HCT116 (cell line): ENCODE results near the gene SP100. TPM values are rescaled to one million over a fixed set of nuclear protein-coding genes. Genes with fewer than 3 reads are reported as not detected.
"Not testable (repeated sequence)": the region's sequence is repeated elsewhere in the genome, so short reads cannot be mapped to it uniquely, and the experiment has no call there.

Experiments
- ATAC-seq: fragments of 200-7000 bp; cut with Tn5 transposase; 2 replicates; pipeline ENCODE4 v1.9.1; 2020; ENCODE audit warnings: mild to moderate bottlenecking, moderate library complexity
- BruUV-seq: library from RNA; stranded (reverse); fragments of 400-500 nt; replicated peaks from 2 replicates; lab custom pipeline; 2021; lab: Mats Ljungman, UMichigan
- CTCF ChIA-PET: fragments of 300-600 bp; sonication (Branson Sonifier 250); formaldehyde crosslinking; loops from one replicate; lab custom pipeline; 2021; ENCODE audit warnings: antibody characterized with exemption; lab: Charles Lee
- POLR2A ChIA-PET: fragments of 300-600, 350-600 bp; sonication (Branson Sonifier 250); formaldehyde crosslinking; loops from one replicate; lab custom pipeline; 2021; ENCODE audit warnings: antibody characterized with exemption; lab: Charles Lee
- RAD21 ChIA-PET, 2 experiments: fragments of 300-600 bp; sonication (Branson Sonifier 250); formaldehyde crosslinking; loops; one replicate each; lab custom pipeline; 2023; ENCODE audit warnings: low total read pairs in 2 of 2; ENCODE audit not compliant: uncharacterized antibody in 2 of 2, unreplicated experiment in 2 of 2, low non-redundant PET in 1 of 2; lab: Charles Lee
- DNase-seq: peaks from one replicate; pipeline ENCODE4 v3.0.0-alpha.2; 2010; ENCODE audit warnings: low read depth, low spot score
- H2AFZ ChIP-seq: fragments of 200-600 bp; shearing (Covaris generic), sonication (generic); 2 replicates; pipeline ENCODE4 v1.6.1; 2017; ENCODE audit warnings: low read depth, mixed run types, mixed read lengths, antibody characterized with exemption, low read length; ENCODE audit not compliant: poor library complexity, severe bottlenecking
- H3K27ac ChIP-seq: 2 replicates; pipeline ENCODE4 v1.5.1; 2012; ENCODE audit warnings: low read depth, low read length
- H3K27me3 ChIP-seq: fragments of 200-600 bp; sonication (generic); 2 replicates; pipeline ENCODE4 v1.6.1; 2016; ENCODE audit warnings: mixed run types, low read length, mixed read lengths; ENCODE audit not compliant: insufficient read depth
- H3K36me3 ChIP-seq, 2 experiments: fragments of 200-500 bp in 1 of 2; fragments of 200-600 bp in 1 of 2; sonication (Bioruptor generic) in 1 of 2; sonication (generic) in 1 of 2; 2 replicates each; pipeline versions ENCODE4 v1.5.1 to v1.6.1; 2014 to 2016; ENCODE audit warnings: low read length in 2 of 2, inconsistent platforms in 1 of 2, mixed read lengths in 1 of 2, mixed run types in 1 of 2; ENCODE audit not compliant: insufficient read depth in 2 of 2, control insufficient read depth in 1 of 2
- H3K4me1 ChIP-seq, 2 experiments: fragments of 200-600 bp in 1 of 2; sonication (generic) in 1 of 2; 2 replicates each; pipeline versions ENCODE4 v1.5.1 to v1.6.1; 2012 to 2017; ENCODE audit warnings: low read length in 2 of 2, inconsistent platforms in 1 of 2, mild to moderate bottlenecking in 1 of 2, mixed read lengths in 1 of 2, mixed run types in 1 of 2, moderate library complexity in 1 of 2; ENCODE audit not compliant: insufficient read depth in 2 of 2, control insufficient read depth in 1 of 2
- H3K4me2 ChIP-seq: fragments of 200-600 bp; sonication (generic); 2 replicates; pipeline ENCODE4 v1.6.1; 2017; ENCODE audit warnings: mixed run types, low read length, mixed read lengths
- H3K4me3 ChIP-seq, 2 experiments: fragments of 200-600 bp in 1 of 2; sonication (generic) in 1 of 2; replicated peaks in 1 of 2; 2 replicates each; pipeline ENCODE4 v1.5.1; 2011 to 2016; ENCODE audit warnings: low read length in 2 of 2, control low read depth in 1 of 2, low read depth in 1 of 2, mild to moderate bottlenecking in 1 of 2, mixed read lengths in 1 of 2, mixed run types in 1 of 2
- H3K79me2 ChIP-seq: fragments of 200-600 bp; sonication (generic); 2 replicates; pipeline ENCODE4 v1.6.1; 2017; ENCODE audit warnings: mild to moderate bottlenecking, mixed run types, low read length, moderate library complexity, mixed read lengths; ENCODE audit not compliant: insufficient read depth
- H3K9ac ChIP-seq: fragments of 200-600 bp; sonication (generic); 2 replicates; pipeline ENCODE4 v1.6.1; 2016; ENCODE audit warnings: low read length, mixed read lengths
- H3K9me2 ChIP-seq: fragments of 200-600 bp; sonication (generic), shearing (Covaris generic); 2 replicates; pipeline ENCODE4 v1.6.1; 2017; ENCODE audit warnings: mixed run types, mild to moderate bottlenecking, moderate library complexity; ENCODE audit not compliant: insufficient read depth
- H3K9me3 ChIP-seq, 2 experiments: fragments of 200-500 bp in 1 of 2; fragments of 200-600 bp in 1 of 2; sonication (Bioruptor generic) in 1 of 2; sonication (generic) in 1 of 2; 2 replicates each; pipeline ENCODE4 v1.6.1; 2014 to 2017; ENCODE audit warnings: low read length in 2 of 2, mixed read lengths in 2 of 2, inconsistent platforms in 1 of 2, low read depth in 1 of 2, mild to moderate bottlenecking in 1 of 2, mixed run types in 1 of 2, moderate library complexity in 1 of 2; ENCODE audit not compliant: control insufficient read depth in 1 of 2, insufficient read depth in 1 of 2
- H4K20me1 ChIP-seq: fragments of 200-600 bp; sonication (generic), shearing (Covaris generic); 2 replicates; pipeline ENCODE4 v1.6.1; 2017; ENCODE audit warnings: mixed run types, mild to moderate bottlenecking, moderate library complexity; ENCODE audit not compliant: insufficient read depth
- ELF1 ChIP-seq: IDR thresholded peaks from 2 replicates; pipeline ENCODE4 v1.6.1; 2012; ENCODE audit warnings: low read depth, borderline replicate concordance
- JUND ChIP-seq: IDR thresholded peaks from 2 replicates; pipeline ENCODE4 v1.6.1; 2012
- POLR2A ChIP-seq: IDR thresholded peaks from 2 replicates; pipeline ENCODE4 v1.7.0; 2011; ENCODE audit warnings: borderline replicate concordance; ENCODE audit not compliant: insufficient read depth, insufficient read length; ENCODE audit errors: extremely low read depth
- POLR2AphosphoS5 ChIP-seq: IDR thresholded peaks from 2 replicates; pipeline ENCODE4 v1.6.1; 2011; ENCODE audit warnings: mild to moderate bottlenecking, low read depth, low read length, moderate library complexity
- RAD21 ChIP-seq: IDR thresholded peaks from 2 replicates; pipeline ENCODE4 v1.6.1; 2012; ENCODE audit warnings: low read depth, mild to moderate bottlenecking
- ZFX ChIP-seq: fragments of 450-650 bp; IDR thresholded peaks from 2 replicates; pipeline ENCODE4 v1.6.1; 2017
- intact Hi-C: fragments of 100-400 bp; cut with micrococcal nuclease; formaldehyde crosslinking; loops from 2 replicates; pipeline ENCODE4 v1.10.0; 2022
- total RNA-seq: library from RNA; stranded (reverse); gene quantifications from one replicate; pipeline ENCODE4 v1.2.1, GENCODE V29; 2021; ENCODE audit not compliant: unreplicated experiment
- TF ChIP-seq, protein P1 (sequence below): IDR thresholded peaks from 2 replicates; pipeline ENCODE4 v1.6.1; 2012
- TF ChIP-seq, protein P2 (sequence below): IDR thresholded peaks from 2 replicates; pipeline ENCODE4 v1.6.1; 2011; ENCODE audit warnings: mild to moderate bottlenecking, low read length, moderate library complexity; ENCODE audit not compliant: insufficient replicate concordance; ENCODE audit errors: extremely low read depth

Gene SP100
- total RNA-seq, 1 experiment from 2014 or later, result 48.1 TPM

DNA sequence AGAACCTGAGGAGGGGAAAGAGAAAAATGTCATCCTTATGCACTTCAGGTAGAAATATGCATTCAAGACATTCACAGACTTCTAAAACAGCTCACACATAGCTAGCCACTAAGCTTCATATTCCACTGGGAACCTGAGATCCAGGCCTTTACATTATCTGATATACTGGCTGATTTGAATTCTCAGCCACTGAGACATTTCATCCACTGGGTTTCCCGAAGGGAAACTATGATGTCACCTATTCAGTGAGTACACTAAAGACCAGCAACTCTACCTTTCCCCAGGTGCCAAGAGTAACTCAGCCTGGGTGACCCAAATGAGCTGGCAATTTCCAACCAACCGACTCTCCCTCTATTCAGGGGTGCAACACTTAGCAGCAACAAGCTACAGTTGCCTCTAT lies 21.7 kb upstream of the SP100 start (continued):
- TF ChIP-seq POLR2A, result no peak
- TF ChIP-seq RAD21, result no peak
- TF ChIP-seq ZFX, result no peak
- no peak for TF ChIP-seq POLR2AphosphoS5
- TF ChIP-seq JUND, result no peak
- TF ChIP-seq, protein P1, sequence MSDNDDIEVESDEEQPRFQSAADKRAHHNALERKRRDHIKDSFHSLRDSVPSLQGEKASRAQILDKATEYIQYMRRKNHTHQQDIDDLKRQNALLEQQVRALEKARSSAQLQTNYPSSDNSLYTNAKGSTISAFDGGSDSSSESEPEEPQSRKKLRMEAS, result no peak
- no peak for TF ChIP-seq ELF1
- TF ChIP-seq, protein P2, sequence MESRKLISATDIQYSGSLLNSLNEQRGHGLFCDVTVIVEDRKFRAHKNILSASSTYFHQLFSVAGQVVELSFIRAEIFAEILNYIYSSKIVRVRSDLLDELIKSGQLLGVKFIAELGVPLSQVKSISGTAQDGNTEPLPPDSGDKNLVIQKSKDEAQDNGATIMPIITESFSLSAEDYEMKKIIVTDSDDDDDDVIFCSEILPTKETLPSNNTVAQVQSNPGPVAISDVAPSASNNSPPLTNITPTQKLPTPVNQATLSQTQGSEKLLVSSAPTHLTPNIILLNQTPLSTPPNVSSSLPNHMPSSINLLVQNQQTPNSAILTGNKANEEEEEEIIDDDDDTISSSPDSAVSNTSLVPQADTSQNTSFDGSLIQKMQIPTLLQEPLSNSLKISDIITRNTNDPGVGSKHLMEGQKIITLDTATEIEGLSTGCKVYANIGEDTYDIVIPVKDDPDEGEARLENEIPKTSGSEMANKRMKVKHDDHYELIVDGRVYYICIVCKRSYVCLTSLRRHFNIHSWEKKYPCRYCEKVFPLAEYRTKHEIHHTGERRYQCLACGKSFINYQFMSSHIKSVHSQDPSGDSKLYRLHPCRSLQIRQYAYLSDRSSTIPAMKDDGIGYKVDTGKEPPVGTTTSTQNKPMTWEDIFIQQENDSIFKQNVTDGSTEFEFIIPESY, result no peak

DNA sequence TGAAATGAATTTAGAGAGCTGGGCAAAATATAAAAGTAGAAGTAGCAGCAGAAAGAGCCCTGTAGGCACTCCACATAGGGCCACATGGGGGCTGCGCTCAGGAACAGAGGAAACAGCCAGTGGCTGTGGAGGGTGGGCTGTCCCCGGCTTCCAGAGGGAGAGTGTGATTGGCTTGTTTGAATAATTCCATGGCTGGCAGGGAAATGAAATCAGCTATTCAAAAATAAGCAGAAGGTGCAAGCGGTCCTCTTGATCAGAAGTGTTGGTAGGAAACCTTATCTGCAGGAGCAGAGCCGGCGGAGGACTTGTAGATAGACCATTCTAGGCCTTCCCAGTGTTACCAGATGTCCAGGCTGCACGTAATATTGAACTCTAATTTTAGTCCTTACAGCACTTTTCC lies 17.3 kb upstream of the SP100 start:
- H3K9me3 ChIP-seq, RAD21 ChIA-PET, BruUV-seq, POLR2A ChIA-PET, ATAC-seq, H3K36me3 ChIP-seq, H3K79me2 ChIP-seq, H3K4me2 ChIP-seq, H3K4me1 ChIP-seq, intact Hi-C loops, H3K9ac ChIP-seq, H3K9me2 ChIP-seq, H3K4me3 ChIP-seq, H3K27ac ChIP-seq, DNase-seq, CTCF ChIA-PET, H3K27me3 ChIP-seq, H4K20me1 ChIP-seq, H2AFZ ChIP-seq: not testable (repeated sequence)
